GM12878 (cell line): Measurements from ENCODE around the gene HOATZ. TPM values are rescaled to one million over a fixed set of nuclear protein-coding genes. Genes with fewer than 3 reads are reported as not detected.

ENCODE experiments used
- ATAC-seq: fragments of 200-7000 bp; cut with Tn5 transposase; 3 replicates; pipeline ENCODE4 v1.9.1; 2020; ENCODE audit warnings: mild to moderate bottlenecking, moderate library complexity
- BruUV-seq: library from RNA; stranded (reverse); fragments of 400-500 nt; replicated peaks from 2 replicates; lab custom pipeline; 2021; lab: Mats Ljungman, UMichigan
- CTCF ChIA-PET: fragments of 300-600 bp; sonication (Branson Sonifier 250); formaldehyde crosslinking; extraction: SDS; loops from one replicate; lab custom pipeline; 2021; ENCODE audit warnings: inconsistent platforms; lab: Yijun Ruan, JAX
- POLR2A ChIA-PET: fragments of 350-600 bp; formaldehyde crosslinking; extraction: SDS; loops from one replicate; lab custom pipeline; 2021; ENCODE audit warnings: inconsistent platforms; lab: Charles Lee
- RAD21 ChIA-PET: fragments of 300-600 bp; sonication (Branson Sonifier 250); formaldehyde crosslinking; loops from one replicate; lab custom pipeline; 2023; ENCODE audit warnings: antibody characterized with exemption; ENCODE audit not compliant: unreplicated experiment; lab: Charles Lee
- SMC1A ChIA-PET: fragments of 300-600 bp; sonication (Branson Sonifier 250); formaldehyde crosslinking; loops from one replicate; lab custom pipeline; 2023; ENCODE audit not compliant: unreplicated experiment, uncharacterized antibody; lab: Charles Lee
- DNase-seq: peaks from one replicate; pipeline ENCODE4 v3.0.0-alpha.2; 2011; ENCODE audit warnings: low read depth, low spot score
- FAIRE-seq: peaks from 3 replicates; lab custom pipeline; 2011; peaks lifted over from hg19 to GRCh38; lab: Jason Lieb, UNC
- H2AFZ ChIP-seq: 2 replicates; pipeline ENCODE4 v1.6.0; 2011; ENCODE audit warnings: low read depth, low read length, control low read depth; ENCODE audit not compliant: control insufficient read depth
- H3K27ac ChIP-seq: 2 replicates; pipeline ENCODE4 v1.5.1; 2011; ENCODE audit warnings: control low read depth; ENCODE audit not compliant: control insufficient read depth, insufficient read depth
- H3K27me3 ChIP-seq, 2 experiments: replicated peaks in 1 of 2; 2 replicates each; pipeline versions ENCODE4 v1.6.0 to v1.6.1; 2011; ENCODE audit warnings: low read length in 1 of 2; ENCODE audit not compliant: control insufficient read depth in 2 of 2, insufficient read depth in 2 of 2
- H3K36me3 ChIP-seq, 2 experiments: 2 replicates each; pipeline ENCODE4 v1.5.1; 2011; ENCODE audit warnings: low read length in 1 of 2; ENCODE audit not compliant: control insufficient read depth in 2 of 2, insufficient read depth in 2 of 2
- H3K4me1 ChIP-seq: 2 replicates; pipeline ENCODE4 v1.6.1; 2011; ENCODE audit warnings: mild to moderate bottlenecking, low read length, moderate library complexity, mixed read lengths; ENCODE audit not compliant: control insufficient read depth, insufficient read depth
- H3K4me2 ChIP-seq: 2 replicates; pipeline ENCODE4 v1.6.0; 2011; ENCODE audit warnings: control low read depth; ENCODE audit not compliant: control insufficient read depth, insufficient read depth
- H3K4me3 ChIP-seq: fragments of 200-600 bp; sonication (generic); 2 replicates; pipeline ENCODE4 v1.5.1; 2016
- H3K79me2 ChIP-seq: 2 replicates; pipeline ENCODE4 v1.6.0; 2011; ENCODE audit warnings: low read length; ENCODE audit not compliant: control insufficient read depth, insufficient read depth
- H3K9ac ChIP-seq: 2 replicates; pipeline ENCODE4 v1.8.0; 2011; ENCODE audit warnings: low read length, control low read depth, mixed read lengths; ENCODE audit not compliant: control insufficient read depth, insufficient read depth
- H3K9me3 ChIP-seq: replicated peaks from 3 replicates; pipeline ENCODE4 v1.5.1; 2011; ENCODE audit warnings: mild to moderate bottlenecking, low read length; ENCODE audit not compliant: control insufficient read depth, insufficient read depth
- H4K20me1 ChIP-seq: 2 replicates; pipeline ENCODE4 v1.6.0; 2011; ENCODE audit not compliant: control insufficient read depth, insufficient read depth
- CEBPB ChIP-seq, 2 experiments: fragments of 150-350 bp in 1 of 2; IDR thresholded peaks; 2 replicates each; pipeline ENCODE4 v1.6.1; 2012 to 2014; ENCODE audit warnings: low read depth in 2 of 2, low read length in 2 of 2, borderline replicate concordance in 1 of 2, inconsistent platforms in 1 of 2
- CEBPZ ChIP-seq: fragments of 150-350 bp; IDR thresholded peaks from 2 replicates; pipeline ENCODE4 v1.6.1; 2016; ENCODE audit warnings: low read depth, low read length
- EGR1 ChIP-seq, 2 experiments: IDR thresholded peaks; 1 replicate in 1 of 2; 2 replicates in 1 of 2; pipeline ENCODE4 v1.6.1; 2011 to 2012; ENCODE audit warnings: low read depth in 2 of 2, low read length in 2 of 2, borderline replicate concordance in 1 of 2, mild to moderate bottlenecking in 1 of 2, moderate library complexity in 1 of 2
- HDAC6 ChIP-seq: fragments of 200-600 bp; sonication (generic); IDR thresholded peaks from one replicate; pipeline ENCODE4 v1.8.0; 2017; ENCODE audit warnings: antibody characterized with exemption; ENCODE audit not compliant: unreplicated experiment
- NR2C1 ChIP-seq: fragments of 450-650 bp; IDR thresholded peaks from 2 replicates; pipeline ENCODE4 v1.6.1; 2017; ENCODE audit warnings: antibody characterized with exemption, mild to moderate bottlenecking, moderate library complexity
- YY1 ChIP-seq: IDR thresholded peaks from 2 replicates; pipeline ENCODE4 v1.6.1; 2011; ENCODE audit warnings: low read depth, mild to moderate bottlenecking, low read length
- ZBTB33 ChIP-seq: fragments of 450-650 bp; IDR thresholded peaks from 2 replicates; pipeline ENCODE4 v1.6.1; 2017; ENCODE audit warnings: mild to moderate bottlenecking
- ZNF207 ChIP-seq: fragments of 450-650 bp; IDR thresholded peaks from 2 replicates; pipeline ENCODE4 v1.6.1; 2014; ENCODE audit warnings: antibody characterized with exemption, mild to moderate bottlenecking, borderline replicate concordance
- WGBS: methylation state at CpG from one replicate; pipeline ENCODE4 v1.1.6; 2016; ENCODE audit warnings: low lambda C conversion rate; ENCODE audit not compliant: insufficient replicate concordance, insufficient coverage; ENCODE audit errors: missing lambda C conversion rate; 5-methylcytosine and 5-hydroxymethylcytosine counted together
- in situ Hi-C: fragments of 300-500 bp; cut with MboI; formaldehyde crosslinking; loops from 9 replicates; pipeline ENCODE4 v1.14.3; 2018; ENCODE audit warnings: mixed read lengths
- intact Hi-C: fragments of 100-400 bp; cut with micrococcal nuclease; formaldehyde crosslinking; loops from one replicate; pipeline ENCODE4 v1.14.2; 2022; ENCODE audit not compliant: unreplicated experiment
- polyA plus RNA-seq, 11 experiments: library from polyadenylated mRNA; depleted of rRNA in 4 of 11; unstranded in 6 of 11; stranded (reverse) in 5 of 11; fragments of >200 nt; fragmentation: Nextera tagmentation in 4 of 11; fragmentation: Illumina TruSeq in 1 of 11; extraction: Ambion mirVana in 4 of 11; extraction: Trizol in 1 of 11; gene quantifications; 1 replicate in 1 of 11; 2 replicates in 10 of 11; pipeline versions ENCODE4 v1.2.1 to v1.2.3, GENCODE V29; 2011 to 2016; ENCODE audit warnings: inconsistent platforms in 2 of 11, missing spikeins in 2 of 11, low read depth in 1 of 11
- total RNA-seq, 4 experiments: library from RNA; depleted of rRNA in 3 of 4; stranded (reverse); fragments of >200 nt in 3 of 4; fragmentation: Illumina TruSeq in 1 of 4; extraction: Trizol in 1 of 4; gene quantifications; 2 replicates each; pipeline versions ENCODE4 v1.2.1 to v1.2.3, GENCODE V29; 2013 to 2021

The HOATZ gene
- total and polyA plus RNA-seq, 10 of the 15 experiments (the other 5 are each of a cell fraction or from before 2014, with no cell fraction given): 0.28 TPM; not detected in 9

- no peaks in the 10 kb centered on the region; the same call in 2 of the 3 replicates for H3K9me3 ChIP-seq
- H3K4me3 ChIP-seq: no peak overlapping the region
- ChIA-PET POLR2A (interaction anchor here (0.9 kb wide), 1 partner anchor 10 kb away, joined by 3 read pairs; no protein-coding TSS in a partner anchor), RAD21 (no interaction called here), CTCF (no interaction called here), SMC1A (interaction anchor here (0.7 to 1.8 kb wide), 3 partner anchors 15 to 24 kb away, joined by 3 to 4 read pairs (median 3); no protein-coding TSS in a partner anchor)
- no peak overlapping the region for H3K27ac ChIP-seq
- FAIRE-seq: no peak
- intact Hi-C loops: no loop called here
- no peak overlapping the region for H3K4me2 ChIP-seq
- H3K27me3 ChIP-seq: peaks cover 7 to 34% of the 10 kb centered on the region in 2 experiments
- 56% methylated on average over 9 of the region's 9 CpGs for WGBS
- no peaks in the 10 kb centered on the region for H3K79me2 ChIP-seq
- TF ChIP-seq CEBPZ (no peak), EGR1 (IDR thresholded peaks at IDR 0.05; ENCODE audit: borderline replicate concordance in 1 of 2, low read depth in 2 of 2, low read length in 2 of 2) (no peak), ZBTB33 (no peak), NR2C1 (no peak), HDAC6 (no peak), ZNF207 (no peak), YY1 (no peak), CEBPB (IDR thresholded peaks at IDR 0.05; ENCODE audit: borderline replicate concordance in 1 of 2, low read depth in 2 of 2, low read length in 2 of 2) (no peak)
- H3K4me1 ChIP-seq: peaks cover 3% of the 10 kb centered on the region; the same call in 1 of the 2 replicates
- no peaks in the 10 kb centered on the region for H3K36me3 ChIP-seq
- DNase-seq: no peak
- H4K20me1 ChIP-seq: no peaks in the 10 kb centered on the region; the same call in 1 of the 2 replicates
- no peak overlapping the region for H3K9ac ChIP-seq
- ATAC-seq: no peak
- no peak overlapping the region for H2AFZ ChIP-seq
- in situ Hi-C loops: no loop called here
- no TSS peak for BruUV-seq
These were observed 25.0 kb downstream of the HOATZ start for GRCh38 chr11:111539426-111540113.
